HEK293T (cell line): ENCODE measurements around the gene ARHGEF10L.

ENCODE experiments used
- ARNT ChIP-seq: fragments of 450-650 bp; IDR thresholded peaks from 2 replicates; pipeline ENCODE4 v1.6.1; 2017; ENCODE audit warnings: mild to moderate bottlenecking
- BHLHE40 ChIP-seq: fragments of 450-650 bp; IDR thresholded peaks from 2 replicates; pipeline ENCODE4 v1.6.1; 2016; ENCODE audit warnings: mild to moderate bottlenecking, moderate library complexity, borderline replicate concordance
- CTBP1 ChIP-seq: fragments of 450-650 bp; IDR thresholded peaks from 2 replicates; pipeline ENCODE4 v1.6.1; 2016; ENCODE audit warnings: borderline replicate concordance
- ELF4 ChIP-seq: fragments of 450-650 bp; IDR thresholded peaks from 2 replicates; pipeline ENCODE4 v1.6.1; 2017; ENCODE audit warnings: antibody characterized with exemption
- FOXK2 ChIP-seq: fragments of 450-650 bp; IDR thresholded peaks from 2 replicates; pipeline ENCODE4 v1.6.1; 2016; ENCODE audit warnings: mild to moderate bottlenecking
- FOXM1 ChIP-seq: fragments of 450-650 bp; IDR thresholded peaks from 2 replicates; pipeline ENCODE4 v1.6.1; 2017; ENCODE audit warnings: mild to moderate bottlenecking, borderline replicate concordance
- L3MBTL2 ChIP-seq: fragments of 450-650 bp; conservative IDR thresholded peaks from 2 replicates; pipeline ENCODE4 v1.6.1; 2016; ENCODE audit warnings: mild to moderate bottlenecking
- SP1 ChIP-seq: fragments of 450-650 bp; IDR thresholded peaks from 2 replicates; pipeline ENCODE4 v1.6.1; 2017
- SUZ12 ChIP-seq: fragments of 450-650 bp; IDR thresholded peaks from 2 replicates; pipeline ENCODE4 v1.6.1; 2016; ENCODE audit warnings: mild to moderate bottlenecking
- TARDBP ChIP-seq: fragments of 450-650 bp; IDR thresholded peaks from 2 replicates; pipeline ENCODE4 v1.6.1; 2016
- ZNF384 ChIP-seq: fragments of 450-650 bp; IDR thresholded peaks from 2 replicates; pipeline ENCODE4 v1.6.1; 2016
- TF ChIP-seq, protein P1 (sequence below): fragments of 450-650 bp; IDR thresholded peaks from 2 replicates; pipeline ENCODE4 v1.6.1; 2016

GRCh38 chr1:17640975-17641374 lies 101.5 kb downstream of the ARHGEF10L start:
- TF ChIP-seq FOXK2 (no peak), L3MBTL2 (no peak), BHLHE40 (no peak), CTBP1 (no peak), ARNT (no peak), ELF4 (no peak), FOXM1 (no peak), SUZ12 (no peak), SP1 (no peak), TARDBP (no peak), ZNF384 (no peak)
- TF ChIP-seq, protein P1, sequence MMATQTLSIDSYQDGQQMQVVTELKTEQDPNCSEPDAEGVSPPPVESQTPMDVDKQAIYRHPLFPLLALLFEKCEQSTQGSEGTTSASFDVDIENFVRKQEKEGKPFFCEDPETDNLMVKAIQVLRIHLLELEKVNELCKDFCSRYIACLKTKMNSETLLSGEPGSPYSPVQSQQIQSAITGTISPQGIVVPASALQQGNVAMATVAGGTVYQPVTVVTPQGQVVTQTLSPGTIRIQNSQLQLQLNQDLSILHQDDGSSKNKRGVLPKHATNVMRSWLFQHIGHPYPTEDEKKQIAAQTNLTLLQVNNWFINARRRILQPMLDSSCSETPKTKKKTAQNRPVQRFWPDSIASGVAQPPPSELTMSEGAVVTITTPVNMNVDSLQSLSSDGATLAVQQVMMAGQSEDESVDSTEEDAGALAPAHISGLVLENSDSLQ = no peak
